GM21737 (cell line): Measurements from ENCODE around the gene HOXB1.
"Not testable (repeated sequence)": the region's sequence is repeated elsewhere in the genome, so short reads cannot be mapped to it uniquely, and the experiment has no call there.

Experiments
- ATAC-seq: cut with Tn5 transposase; IDR thresholded peaks from one replicate; pipeline ENCODE4 v1.9.1; 2021; ENCODE audit warnings: mild to moderate bottlenecking, moderate library complexity; ENCODE audit not compliant: unreplicated experiment

HOXB1 gene

DNA sequence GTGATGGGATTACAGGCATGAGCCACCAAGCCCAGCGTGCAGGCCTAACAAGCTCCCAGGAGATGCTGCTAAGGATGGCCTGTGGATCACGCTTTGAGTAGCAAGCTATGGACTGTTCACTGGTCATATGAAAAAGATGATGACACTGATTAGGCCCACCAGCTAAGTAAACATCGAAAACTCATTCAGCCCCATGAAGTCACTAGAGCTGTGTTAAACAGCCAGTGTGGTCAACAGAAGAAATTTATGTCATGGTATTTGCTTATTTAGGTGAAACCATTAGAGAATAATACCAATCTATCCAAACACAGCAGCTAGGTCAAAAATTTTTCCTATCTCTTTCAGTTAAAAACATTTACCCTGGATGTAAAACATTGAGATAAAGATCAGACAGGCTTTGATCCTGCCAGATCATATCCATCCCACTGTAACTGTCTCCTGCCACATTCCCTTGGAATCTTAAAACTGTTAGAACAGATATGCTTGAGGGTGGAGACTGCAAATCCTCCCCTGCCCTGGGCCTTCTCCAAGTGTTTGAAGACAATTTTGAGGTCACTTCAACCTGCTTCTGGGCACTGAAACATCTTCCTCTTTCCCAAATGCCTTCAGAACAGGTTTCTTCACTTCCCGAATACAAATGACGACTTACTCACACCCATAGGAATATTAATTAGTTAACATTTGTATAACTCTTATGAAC is 30.9 kb downstream of the HOXB1 start:
- ATAC-seq = no peak

DNA sequence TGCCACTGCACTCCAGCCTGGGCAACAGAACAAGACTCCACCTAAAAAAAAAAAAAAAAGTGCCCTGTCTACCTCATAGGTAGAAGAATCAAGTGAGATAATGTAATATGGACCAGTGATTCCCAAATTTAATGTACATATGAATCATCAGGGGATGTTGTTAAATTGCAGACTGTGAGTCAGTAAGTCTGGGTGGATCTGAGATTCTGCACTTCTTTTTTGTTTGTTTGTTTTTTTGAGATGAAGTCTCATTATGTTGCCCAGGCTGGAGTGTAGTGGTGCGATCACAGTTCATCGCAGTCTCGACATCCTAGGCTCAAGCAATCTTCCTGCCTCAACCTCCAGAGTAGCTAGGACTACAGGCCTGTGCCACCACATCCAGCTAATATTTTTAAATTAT is 31.6 kb downstream of the HOXB1 start:
- ATAC-seq = no peak

DNA sequence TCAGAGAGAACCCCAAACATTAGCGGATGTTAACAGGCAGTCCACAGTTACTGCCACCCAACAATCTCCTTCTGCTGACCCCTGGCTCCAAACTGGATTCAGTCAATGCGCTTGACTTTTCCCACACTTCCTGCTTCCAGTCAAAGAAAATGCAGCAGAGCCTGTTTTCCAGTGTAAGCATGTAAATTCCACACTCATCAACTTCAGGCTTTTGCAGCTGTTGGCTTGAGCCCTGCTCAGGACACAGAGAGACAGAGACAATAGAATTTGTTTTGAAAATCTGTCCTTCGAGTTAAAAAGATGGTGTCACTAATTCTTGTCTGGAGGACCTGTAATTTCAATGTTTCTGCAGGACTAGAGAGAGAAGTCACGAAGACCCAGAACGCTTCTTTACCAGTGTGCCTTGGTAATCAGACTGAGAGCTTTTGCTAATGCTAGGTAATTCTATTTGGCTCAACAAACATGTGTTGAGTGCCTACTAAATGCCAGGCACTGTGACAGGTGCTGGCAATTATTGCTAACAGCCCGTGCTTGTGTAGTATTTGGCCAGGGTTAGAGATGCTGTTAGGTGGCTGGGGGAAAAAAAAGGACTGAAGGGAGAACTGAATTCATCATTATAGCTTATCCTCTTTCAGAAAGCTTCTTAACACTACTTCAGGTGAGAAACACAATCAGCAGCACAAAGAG is 32.5 kb downstream of the HOXB1 start:
- ATAC-seq = no peak

DNA sequence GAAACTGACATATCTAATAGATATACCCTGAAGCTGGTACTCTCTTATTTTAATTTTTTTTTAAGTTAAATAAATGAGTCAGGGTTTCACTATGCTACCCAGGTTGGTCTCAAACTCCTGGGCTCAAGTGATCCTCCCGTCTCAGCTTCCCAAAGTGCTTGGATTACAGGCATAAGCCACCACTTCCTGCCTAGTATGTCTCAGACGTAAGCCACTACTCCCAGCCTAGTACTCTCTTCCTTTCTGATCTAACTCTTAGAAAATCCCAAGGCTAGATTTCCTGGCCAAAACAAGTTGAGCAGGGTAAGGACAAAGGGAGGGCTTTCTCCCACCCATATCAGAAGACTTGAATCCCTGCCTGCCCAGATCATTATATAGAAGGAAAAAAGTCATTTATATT is 33.7 kb downstream of the HOXB1 start:
- ATAC-seq = no peak

DNA sequence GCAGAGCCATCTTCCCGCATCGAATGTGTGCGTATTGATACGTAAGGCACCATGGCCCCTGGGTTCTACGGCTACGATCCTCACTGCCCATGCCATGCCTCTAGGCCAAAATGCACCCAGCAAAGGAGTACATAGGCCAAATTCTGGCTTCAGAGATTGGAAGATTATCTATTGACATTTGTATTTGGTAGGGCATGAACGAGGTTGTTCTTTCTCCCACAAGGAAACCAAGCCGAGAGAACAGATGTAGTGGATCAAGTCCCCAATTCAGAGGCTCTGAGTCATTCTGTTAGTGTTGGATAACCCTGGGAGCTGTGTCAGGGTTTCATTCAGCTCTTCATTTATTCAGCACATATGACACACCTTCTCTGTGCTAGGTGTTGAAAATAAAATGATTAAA is 36.5 kb downstream of the HOXB1 start:
- no peak for ATAC-seq

DNA sequence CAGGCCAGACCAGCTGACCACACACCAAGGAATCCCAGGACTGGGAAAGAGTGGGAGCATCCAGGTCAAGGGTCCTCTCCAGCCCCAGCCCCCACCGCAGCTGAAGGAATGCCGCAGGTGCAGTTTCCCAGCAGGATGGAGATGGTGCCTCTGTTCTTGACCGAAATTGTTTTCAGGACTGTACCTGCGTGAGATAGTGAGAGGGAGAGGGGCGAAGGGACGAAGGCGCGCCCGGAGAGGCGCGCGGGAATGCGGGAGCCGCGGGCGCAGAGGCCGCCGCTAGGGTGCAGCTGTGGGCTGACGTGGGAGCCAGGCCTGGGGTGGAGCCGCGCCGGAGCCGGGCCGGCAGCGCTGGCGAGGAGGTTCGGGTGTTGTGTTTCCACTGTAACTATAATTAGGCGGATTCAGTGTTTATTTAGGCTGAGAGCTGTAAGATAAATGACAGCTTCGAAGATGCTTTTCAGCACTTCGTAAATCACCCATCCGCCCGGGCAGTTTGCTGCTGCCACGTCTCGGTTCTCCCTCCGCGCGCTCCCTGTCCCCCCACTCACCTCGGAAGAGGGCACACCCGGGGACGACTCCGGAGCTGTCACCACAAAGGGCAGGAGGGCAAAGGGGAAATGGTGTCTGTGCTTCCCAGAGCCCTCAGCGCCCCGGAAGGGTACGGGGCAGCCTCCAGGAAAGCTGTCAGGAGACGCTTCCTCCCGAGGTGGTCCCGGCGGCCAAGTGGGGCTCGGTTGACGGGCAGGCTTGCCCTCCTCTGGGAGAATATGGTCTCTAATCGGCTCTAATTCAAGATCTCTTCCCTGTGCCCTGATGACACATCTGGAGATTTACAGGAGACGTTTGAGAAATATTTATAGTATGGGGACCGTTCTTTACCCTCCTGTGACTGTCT is 38.2 kb downstream of the HOXB1 start:
- ATAC-seq = no peak

DNA sequence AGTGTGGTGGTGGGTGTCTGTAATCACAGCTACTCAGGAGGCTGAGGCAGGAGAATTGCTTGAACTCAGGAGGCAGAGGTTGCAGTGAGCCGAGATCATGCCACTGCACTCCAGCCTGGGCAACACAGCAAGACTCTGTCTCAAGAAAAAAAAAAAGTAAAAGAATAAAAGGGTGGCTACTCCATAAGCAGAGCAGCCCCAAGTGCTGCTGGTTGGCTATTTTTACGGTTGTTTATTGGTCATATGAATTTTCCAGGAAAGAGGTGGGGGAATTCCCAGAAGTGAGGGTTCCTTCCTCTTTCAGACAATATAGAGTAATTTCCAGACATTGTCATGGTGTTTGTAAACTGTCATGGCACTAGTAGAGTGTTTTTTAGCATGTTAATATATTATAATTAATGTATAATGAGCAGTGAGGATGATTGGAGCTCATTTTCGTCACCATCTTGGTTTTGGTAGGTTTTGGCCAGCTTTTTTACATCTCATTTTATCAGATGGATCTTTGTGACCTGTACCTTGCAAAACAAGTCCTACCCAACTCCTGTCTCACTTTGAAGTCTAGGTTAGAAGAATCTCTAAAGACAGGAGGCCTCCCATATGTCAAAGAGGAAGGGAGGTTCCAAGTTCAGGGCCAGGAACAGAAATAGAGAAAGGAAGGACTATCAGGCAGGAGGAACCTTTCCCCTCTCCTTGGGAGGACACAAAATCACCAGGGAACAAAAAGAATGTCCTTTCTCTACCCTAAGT is 39.1 kb downstream of the HOXB1 start:
- ATAC-seq = no peak

DNA sequence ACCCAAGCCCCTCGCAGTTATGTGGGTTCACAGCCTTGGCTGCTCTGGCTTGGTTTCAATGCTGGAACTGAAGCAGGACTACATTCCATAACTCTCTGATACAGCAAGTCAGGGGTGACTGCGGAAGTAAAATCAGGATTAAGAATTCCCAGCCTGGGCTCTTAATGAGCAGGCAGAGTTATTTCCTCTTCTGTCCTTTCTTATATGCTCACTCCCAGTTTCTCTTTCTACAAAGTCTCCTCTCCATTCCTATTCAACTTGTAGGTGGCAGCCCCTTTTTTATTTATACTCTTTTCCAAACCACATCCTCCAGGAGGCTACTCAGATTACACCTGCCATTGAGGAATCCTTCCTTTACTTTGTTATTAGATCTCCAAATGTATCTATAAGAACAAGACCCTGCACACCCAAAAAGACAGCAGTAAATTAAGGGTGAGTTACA is 40.3 kb downstream of the HOXB1 start:
- no peak for ATAC-seq

DNA sequence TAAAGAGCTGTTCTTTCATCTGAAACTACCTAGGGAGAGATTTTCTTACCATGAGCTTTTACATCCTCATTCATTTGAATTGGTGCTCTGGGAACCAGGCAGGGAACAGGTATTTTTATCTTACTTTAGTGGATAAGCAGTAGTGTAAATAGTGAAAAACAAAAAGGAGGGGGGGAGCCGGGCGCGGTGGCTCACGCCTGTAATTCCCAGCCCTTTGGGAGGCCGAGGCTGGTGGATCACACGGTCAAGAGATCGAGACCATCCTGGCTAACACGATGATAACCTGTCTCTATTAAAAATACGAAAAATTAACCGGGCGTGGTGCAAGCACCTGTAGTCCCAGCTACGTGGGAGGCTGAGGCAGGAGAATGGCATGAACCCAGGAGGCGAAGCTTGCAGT is 41.0 kb downstream of the HOXB1 start:
- no peak for ATAC-seq

DNA sequence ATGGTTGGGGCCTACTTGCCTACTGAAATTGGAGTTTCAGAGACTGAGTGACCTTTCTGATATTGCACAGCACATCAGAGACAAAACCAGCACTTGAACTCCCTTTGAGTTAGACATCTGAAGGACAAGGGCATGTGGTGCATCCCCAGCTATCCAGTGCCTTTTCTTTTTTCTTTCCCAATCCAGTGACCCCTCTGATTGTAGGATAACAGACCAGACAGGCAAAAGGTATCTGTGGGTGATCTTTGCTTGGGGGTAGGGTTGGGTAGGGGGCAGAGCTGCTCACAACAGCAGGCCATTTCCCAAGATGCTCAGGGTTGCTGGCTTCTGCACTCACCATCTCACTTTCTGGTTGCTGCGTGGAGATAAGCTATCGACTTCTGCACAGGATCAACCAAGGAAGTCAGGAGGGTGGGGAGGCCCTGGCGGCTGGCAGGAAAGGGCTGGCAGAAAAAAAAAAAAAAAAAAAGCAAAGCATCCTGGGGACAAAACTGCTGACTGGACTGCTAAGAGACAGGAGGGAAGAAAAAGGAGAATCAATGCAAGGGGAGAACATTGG is 42.2 kb downstream of the HOXB1 start:
- ATAC-seq = no peak

DNA sequence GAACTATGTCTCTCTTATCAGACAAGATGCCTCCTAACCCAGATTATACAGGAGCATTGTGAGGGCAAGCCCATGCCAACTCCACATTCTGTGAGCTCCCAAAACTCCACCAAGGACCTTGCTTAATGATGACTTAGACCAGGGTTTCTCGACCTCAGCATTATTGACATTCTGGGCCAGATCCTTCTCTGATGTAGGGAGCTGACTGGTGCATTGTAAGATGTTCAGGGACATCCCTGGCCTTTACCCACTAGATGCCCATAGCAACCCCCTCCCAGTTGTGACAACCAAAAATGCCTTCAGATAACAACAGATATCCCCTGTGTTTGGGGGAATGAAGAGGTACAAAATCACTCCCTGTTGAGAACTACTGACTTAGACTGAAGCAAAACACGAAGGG is 43.6 kb downstream of the HOXB1 start:
- no peak for ATAC-seq

DNA sequence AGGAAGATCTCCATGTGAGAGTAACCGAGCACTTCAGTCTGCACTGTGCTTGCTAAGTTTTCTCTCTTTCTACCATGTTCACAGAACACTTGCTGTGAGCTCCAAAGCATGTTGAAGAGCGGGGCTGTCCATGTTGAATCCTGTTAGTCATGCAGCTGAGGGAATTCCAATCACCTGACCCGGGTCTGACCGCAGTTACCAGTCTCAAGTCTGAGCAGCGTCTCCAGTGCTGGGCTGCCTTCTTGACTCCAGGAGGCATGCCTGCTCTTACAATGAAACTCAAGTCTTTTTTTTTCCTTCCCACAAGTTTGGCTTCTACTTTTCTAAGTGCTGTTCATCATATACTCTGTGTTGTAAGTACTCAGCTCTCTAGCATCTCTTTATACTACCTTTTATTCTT is 44.3 kb downstream of the HOXB1 start:
- no peak for ATAC-seq

DNA sequence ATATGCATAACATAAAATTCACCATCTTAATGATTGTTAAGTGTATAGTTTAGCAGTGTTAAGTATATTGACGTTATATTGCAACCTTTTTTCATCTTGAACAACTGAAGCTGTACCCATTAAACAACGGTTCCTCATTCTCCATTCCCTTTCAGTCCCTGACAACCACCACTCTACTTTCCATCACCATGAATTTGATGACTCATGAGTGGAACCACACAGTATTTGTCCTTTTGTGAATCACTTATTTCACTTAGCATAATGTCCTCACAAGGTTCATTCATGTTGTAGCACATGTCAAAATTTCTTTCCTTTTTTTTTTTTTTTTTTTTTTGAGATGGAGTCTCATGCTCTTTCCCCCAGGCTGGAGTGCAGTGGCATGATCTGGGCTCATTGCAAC is 46.0 kb downstream of the HOXB1 start:
- no peak for ATAC-seq

DNA sequence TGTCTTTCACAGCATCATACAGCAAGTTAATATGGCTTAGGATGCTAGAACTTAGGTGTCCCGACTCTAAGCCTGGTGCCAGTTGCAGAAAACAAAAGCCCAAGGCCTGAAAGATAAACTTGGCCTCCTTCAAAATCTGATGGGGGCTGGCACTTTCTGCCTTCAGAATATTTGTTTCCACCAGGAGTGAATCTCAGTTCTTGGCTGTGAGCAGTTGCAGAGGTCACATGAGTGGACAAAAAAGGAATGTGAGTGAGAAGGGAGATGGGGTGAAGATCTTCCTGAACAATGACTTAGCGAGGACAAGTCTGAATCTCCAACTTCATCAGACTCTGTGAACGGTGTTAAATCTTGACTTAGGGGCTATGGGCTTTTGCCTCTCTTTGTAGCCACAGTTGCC is 46.6 kb downstream of the HOXB1 start:
- ATAC-seq = no peak

DNA sequence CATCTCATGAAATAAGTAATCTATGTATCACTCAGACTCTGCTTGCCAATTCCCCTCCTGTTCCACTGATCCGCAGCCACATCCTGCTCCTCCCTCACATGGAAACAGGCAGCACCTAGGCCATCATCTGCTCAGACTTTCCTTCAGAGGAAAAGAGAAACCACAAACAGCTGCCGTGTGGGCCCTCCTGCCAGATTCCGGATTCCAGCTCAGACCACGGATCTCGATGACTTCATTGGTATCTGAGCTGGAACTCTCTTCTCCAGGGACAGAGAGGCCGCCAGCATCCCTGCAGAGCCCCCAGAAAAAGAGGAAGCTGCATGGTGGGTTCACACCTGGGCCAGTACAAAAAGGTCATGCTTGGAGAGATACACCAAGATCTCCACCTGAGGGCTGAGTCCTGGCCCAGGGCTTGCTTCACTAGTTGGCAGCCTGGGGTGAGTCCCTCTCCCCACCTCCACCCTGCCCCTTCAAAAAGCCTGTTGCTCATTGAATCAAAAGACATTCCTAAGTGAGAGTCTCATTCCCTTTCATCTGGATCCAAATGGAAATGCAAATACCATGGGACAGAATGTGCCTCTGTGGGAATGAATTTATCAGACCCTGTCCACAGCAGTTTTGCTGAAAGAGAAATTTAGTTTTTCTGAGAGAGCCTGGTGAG is 47.2 kb downstream of the HOXB1 start:
- ATAC-seq = no peak

DNA sequence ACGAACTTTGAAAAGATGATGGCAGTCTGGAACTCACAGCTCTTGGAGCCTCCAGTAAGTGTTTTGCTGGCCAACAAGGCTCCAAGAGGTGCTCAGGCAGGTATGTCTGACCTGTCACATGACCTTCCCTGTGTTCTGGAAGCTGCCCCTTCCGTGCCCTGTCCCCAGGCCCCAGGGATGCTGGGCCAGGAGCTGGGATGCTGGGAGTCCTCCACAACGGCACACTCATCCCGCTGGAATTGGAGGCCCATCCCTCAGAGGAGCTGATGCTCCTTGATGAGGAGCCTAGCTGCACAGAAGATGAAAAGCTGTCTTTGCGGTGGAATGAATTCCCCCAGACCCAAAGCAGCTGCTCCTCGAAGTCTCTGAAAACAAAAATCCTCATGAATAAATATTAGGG is 47.8 kb downstream of the HOXB1 start:
- ATAC-seq = no peak

DNA sequence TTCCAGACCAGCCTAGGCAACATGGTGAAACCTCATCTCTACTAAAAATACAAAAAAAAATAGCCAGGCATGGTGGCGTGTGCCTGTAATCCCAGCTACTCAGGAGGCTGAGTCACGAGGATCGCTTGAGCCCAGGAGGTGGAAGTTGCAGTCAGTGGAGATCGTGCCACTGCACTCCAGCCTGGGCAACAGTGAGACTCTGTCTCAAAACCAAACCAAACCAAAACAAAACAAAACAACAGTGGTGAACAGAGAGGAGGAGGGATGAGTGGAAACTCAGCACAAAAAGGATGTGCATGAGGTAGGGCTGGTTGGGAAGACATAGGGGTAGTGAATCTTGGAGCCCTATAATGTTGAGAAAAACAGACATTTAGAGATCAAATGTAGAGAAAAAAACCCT is 48.5 kb downstream of the HOXB1 start:
- not testable (repeated sequence) for ATAC-seq

DNA sequence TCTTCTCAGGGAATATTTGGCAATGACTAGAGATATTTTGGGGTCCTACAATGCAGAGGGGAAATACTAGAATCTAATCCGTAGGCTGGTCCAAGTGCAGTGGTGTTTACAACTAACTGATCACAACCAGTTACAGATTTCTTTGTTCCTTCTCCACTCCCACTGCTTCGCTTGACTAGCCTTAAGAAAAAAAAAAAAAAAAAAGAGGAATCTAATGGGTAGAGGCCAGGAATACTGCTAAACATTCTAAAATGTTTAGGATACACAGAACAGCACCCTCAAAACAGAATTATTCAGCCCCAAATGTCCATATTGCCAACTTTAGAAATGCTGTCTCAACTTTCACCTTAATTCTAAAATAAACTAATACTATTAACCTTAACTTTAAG is 51.8 kb downstream of the HOXB1 start:
- ATAC-seq = no peak
